Vagina (tissue), 2 donors: ENCODE results near the gene STEAP1.
"Not testable (repeated sequence)": the region's sequence is repeated elsewhere in the genome, so short reads cannot be mapped to it uniquely, and the experiment has no call there.

ENCODE experiments used
- POLR2AphosphoS5 ChIP-seq, 2 donors: sonication (generic); formaldehyde crosslinking; IDR thresholded peaks; one replicate each; pipeline ENCODE4 v1.9.0; 2017; ENCODE audit warnings: antibody characterized with exemption in 2 of 2, mild to moderate bottlenecking in 2 of 2, low read depth in 1 of 2; ENCODE audit not compliant: insufficient read depth in 1 of 2
- TF ChIP-seq, protein P1 (sequence below), 3 experiments: fragments of 450-650 bp in 2 of 3; fragments of 200-600 bp in 1 of 3; sonication (generic) in 1 of 3; IDR thresholded peaks; one replicate each; pipeline ENCODE4 v1.5.1; 2017 to 2019; ENCODE audit warnings: antibody characterized with exemption in 3 of 3, mild to moderate bottlenecking in 2 of 3, moderate library complexity in 2 of 3

- not testable (repeated sequence) for TF ChIP-seq POLR2AphosphoS5 (IDR thresholded peaks at IDR 0.05; ENCODE audit: insufficient read depth in 1 of 2, low read depth in 1 of 2)
- TF ChIP-seq, protein P1, sequence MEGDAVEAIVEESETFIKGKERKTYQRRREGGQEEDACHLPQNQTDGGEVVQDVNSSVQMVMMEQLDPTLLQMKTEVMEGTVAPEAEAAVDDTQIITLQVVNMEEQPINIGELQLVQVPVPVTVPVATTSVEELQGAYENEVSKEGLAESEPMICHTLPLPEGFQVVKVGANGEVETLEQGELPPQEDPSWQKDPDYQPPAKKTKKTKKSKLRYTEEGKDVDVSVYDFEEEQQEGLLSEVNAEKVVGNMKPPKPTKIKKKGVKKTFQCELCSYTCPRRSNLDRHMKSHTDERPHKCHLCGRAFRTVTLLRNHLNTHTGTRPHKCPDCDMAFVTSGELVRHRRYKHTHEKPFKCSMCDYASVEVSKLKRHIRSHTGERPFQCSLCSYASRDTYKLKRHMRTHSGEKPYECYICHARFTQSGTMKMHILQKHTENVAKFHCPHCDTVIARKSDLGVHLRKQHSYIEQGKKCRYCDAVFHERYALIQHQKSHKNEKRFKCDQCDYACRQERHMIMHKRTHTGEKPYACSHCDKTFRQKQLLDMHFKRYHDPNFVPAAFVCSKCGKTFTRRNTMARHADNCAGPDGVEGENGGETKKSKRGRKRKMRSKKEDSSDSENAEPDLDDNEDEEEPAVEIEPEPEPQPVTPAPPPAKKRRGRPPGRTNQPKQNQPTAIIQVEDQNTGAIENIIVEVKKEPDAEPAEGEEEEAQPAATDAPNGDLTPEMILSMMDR (IDR thresholded peaks at IDR 0.05): not testable (repeated sequence)
Measured at GRCh38 chr7:90114972-90115371, 39.3 kb upstream of the STEAP1 start.
